Activated T-helper 1 cell treated with Interleukin-2 at 50 U/mL for 16 hours (primary cell): Measurements from ENCODE around the gene SLC25A27.

Experiments used
- DNase-seq: peaks from one replicate; pipeline ENCODE4 v3.0.0-alpha.2; 2020; ENCODE audit warnings: low read depth

Gene SLC25A27

DNA sequence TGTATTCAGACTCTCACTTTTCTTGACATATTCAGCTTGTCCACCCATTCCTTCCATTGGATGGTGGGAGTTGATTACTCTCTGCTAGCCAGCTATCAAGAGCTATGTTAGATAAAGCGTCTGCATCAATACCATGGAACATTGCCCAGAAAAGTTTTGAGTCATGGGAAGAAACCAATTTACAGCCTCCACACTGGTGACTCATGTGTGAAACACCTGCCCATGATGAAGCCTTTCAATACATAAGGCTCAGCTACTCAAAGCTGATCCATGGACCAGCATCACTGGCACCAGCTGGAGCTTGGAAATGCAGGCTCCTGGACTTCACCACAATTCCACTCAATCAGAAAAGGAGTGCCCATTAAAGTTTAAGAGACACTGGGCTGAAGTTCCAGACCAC is 66.3 kb downstream of the SLC25A27 start:
- DNase-seq = no peak

DNA sequence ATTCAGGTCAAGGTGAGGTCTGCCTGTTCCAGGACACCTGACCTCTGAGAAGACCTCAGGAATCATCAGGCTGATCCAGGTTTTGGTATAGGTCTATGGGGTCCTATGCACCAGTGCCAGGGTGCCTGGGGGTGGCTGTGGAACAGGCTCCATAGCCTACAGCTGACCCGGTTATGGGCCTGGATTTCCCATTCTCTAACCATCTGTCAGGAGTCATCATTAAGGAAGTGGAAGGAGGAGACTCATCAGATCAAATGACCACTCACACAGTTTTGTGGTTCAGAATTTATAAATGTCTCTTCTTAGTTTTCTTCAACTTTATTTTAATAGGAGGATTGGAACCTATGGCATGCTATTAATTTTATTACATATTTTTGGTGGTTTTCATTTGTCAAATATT is 67.6 kb downstream of the SLC25A27 start:
- DNase-seq = no peak
